Thoracic aorta (tissue), 2 donors: ENCODE data around the gene SGCG. TPM values are rescaled to one million over a fixed set of nuclear protein-coding genes. Genes with fewer than 3 reads are reported as not detected.

Experiments used
- ATAC-seq: fragments of 150-250 bp; one replicate; pipeline ENCODE4 v1.8.0; 2017; ENCODE audit warnings: low read depth; ENCODE audit not compliant: insufficient number of reproducible peaks, low FRiP score
- DNase-seq: peaks from one replicate; pipeline ENCODE4 v3.0.0-alpha.2; 2020; ENCODE audit warnings: low spot score
- H3K27ac ChIP-seq, 2 donors: fragments of 200-600 bp; sonication (generic); 1 replicate in 1 of 2; 2 replicates in 1 of 2; pipeline ENCODE4 v1.5.1; 2016; ENCODE audit warnings: mild to moderate bottlenecking in 2 of 2, moderate library complexity in 2 of 2
- H3K27me3 ChIP-seq: fragments of 200-600 bp; sonication (generic); replicated peaks from 2 replicates; pipeline ENCODE4 v1.6.0; 2016; ENCODE audit warnings: mild to moderate bottlenecking; ENCODE audit not compliant: insufficient read depth
- H3K36me3 ChIP-seq: fragments of 200-600 bp; sonication (generic); one replicate; pipeline ENCODE4 v1.5.1; 2016
- H3K4me1 ChIP-seq, 2 donors: fragments of 200-600 bp; sonication (generic); 1 replicate in 1 of 2; 2 replicates in 1 of 2; pipeline versions ENCODE4 v1.5.1 to v1.6.0; 2016; ENCODE audit warnings: low read depth in 2 of 2, mild to moderate bottlenecking in 1 of 2; ENCODE audit not compliant: control insufficient read depth in 1 of 2
- H3K4me3 ChIP-seq: fragments of 200-600 bp; sonication (generic); 2 replicates; pipeline ENCODE4 v1.5.1; 2016; ENCODE audit warnings: mild to moderate bottlenecking
- H3K9me3 ChIP-seq: fragments of 200-600 bp; sonication (generic); 2 replicates; pipeline ENCODE4 v1.5.1; 2016
- total RNA-seq, 2 donors: library from RNA; depleted of rRNA; stranded (reverse); fragments of >200 nt; gene quantifications; one replicate each; pipeline versions ENCODE4 v1.1.0 to v1.2.3, GENCODE V29; 2016
- TF ChIP-seq, protein P1 (sequence below): fragments of 200-600 bp; sonication (generic); IDR thresholded peaks from one replicate; pipeline ENCODE4 v1.5.1; 2019; ENCODE audit warnings: antibody characterized with exemption

Gene SGCG
- total RNA-seq, 2 donors from 2014 or later, result 2.0 to 3.4 TPM

DNA sequence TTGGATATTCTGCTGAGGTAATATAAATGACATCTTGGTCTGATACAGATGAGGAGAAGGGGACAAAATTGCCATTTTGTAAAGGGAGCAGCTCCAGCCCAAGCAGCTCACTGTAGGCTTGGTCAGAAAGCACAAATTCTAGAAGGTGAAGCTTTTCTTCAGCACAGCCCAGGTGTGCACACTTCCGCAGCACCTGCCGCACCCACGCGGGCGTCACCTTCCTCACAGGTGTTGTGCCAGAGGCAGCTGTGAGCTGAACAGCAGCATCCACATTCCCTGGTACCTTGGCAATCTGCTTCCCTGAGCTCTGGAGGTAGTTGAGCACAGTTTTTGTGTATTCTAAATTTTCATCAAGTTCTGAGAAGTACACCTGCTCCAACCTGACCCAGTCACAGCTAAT is 173.7 kb downstream of the SGCG start:
- TF ChIP-seq, protein P1, sequence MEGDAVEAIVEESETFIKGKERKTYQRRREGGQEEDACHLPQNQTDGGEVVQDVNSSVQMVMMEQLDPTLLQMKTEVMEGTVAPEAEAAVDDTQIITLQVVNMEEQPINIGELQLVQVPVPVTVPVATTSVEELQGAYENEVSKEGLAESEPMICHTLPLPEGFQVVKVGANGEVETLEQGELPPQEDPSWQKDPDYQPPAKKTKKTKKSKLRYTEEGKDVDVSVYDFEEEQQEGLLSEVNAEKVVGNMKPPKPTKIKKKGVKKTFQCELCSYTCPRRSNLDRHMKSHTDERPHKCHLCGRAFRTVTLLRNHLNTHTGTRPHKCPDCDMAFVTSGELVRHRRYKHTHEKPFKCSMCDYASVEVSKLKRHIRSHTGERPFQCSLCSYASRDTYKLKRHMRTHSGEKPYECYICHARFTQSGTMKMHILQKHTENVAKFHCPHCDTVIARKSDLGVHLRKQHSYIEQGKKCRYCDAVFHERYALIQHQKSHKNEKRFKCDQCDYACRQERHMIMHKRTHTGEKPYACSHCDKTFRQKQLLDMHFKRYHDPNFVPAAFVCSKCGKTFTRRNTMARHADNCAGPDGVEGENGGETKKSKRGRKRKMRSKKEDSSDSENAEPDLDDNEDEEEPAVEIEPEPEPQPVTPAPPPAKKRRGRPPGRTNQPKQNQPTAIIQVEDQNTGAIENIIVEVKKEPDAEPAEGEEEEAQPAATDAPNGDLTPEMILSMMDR, result no peak
- ATAC-seq (no peak), DNase-seq (no peak)
- peaks cover 36% of the 10 kb centered on the region for H3K36me3 ChIP-seq
- H3K9me3 ChIP-seq, result no peaks in the 10 kb centered on the region
- H3K27ac ChIP-seq, result no peak overlapping the region
- peaks cover 11 to 13% of the 10 kb centered on the region in 2 donors for H3K4me1 ChIP-seq
- no peak overlapping the region for H3K4me3 ChIP-seq
- no peaks in the 10 kb centered on the region for H3K27me3 ChIP-seq

DNA sequence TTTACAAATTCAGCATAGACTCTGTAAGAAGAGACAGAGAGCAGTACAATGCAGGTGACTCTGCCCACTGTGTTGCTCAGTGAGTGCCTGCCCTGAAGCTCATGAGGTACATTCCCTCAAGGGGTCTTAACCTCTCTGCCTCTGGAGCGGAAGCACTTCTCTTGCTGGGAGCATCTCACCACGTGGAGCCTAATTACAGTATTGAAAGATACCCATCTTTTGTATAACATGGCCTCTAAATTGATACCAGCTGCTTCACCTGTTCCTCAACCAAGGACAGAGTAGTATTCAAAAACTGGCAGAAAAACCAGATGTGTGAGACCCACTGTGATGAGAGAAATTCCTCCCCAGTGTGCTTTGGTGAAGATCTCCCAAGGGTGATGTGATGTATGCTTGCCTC is 175.6 kb downstream of the SGCG start:
- Histone ChIP-seq H3K4me1 (peaks cover 1 to 5% of the 10 kb centered on the region in 2 donors), H3K9me3 (no peaks in the 10 kb centered on the region), H3K4me3 (no peak overlapping the region), H3K36me3 (peaks cover 44% of the 10 kb centered on the region), H3K27me3 (no peaks in the 10 kb centered on the region), H3K27ac (no peak overlapping the region)
- DNase-seq, result no peak
- no peak for ATAC-seq
- TF ChIP-seq, protein P1, result no peak

DNA sequence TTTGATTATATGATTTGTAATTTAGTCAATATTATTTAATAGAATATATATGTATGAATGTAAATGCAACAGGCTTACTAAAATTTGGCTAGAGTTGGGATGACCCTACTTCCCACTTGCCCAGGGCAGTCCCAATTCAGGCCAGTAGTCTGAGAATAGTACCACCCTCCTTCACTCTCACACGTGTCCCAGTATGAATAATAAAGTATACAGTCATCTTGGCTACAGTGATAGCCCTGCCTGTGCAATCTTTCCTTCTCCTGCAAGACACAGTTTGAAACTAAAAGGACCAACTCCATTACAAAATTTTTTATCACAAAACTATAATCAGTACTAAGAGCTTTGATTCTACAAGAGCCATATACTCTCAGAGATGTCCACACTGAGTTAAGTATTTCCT is 176.6 kb downstream of the SGCG start:
- no peak overlapping the region for H3K4me3 ChIP-seq
- TF ChIP-seq, protein P1, result peak; percentile 8
- ATAC-seq (no peak), DNase-seq (no peak)
- peaks cover under 1 to 9% of the 10 kb centered on the region in 2 donors for H3K4me1 ChIP-seq
- H3K36me3 ChIP-seq, result peaks cover 45% of the 10 kb centered on the region
- no peaks in the 10 kb centered on the region for H3K9me3 ChIP-seq
- no peaks in the 10 kb centered on the region for H3K27me3 ChIP-seq
- no peak overlapping the region for H3K27ac ChIP-seq

DNA sequence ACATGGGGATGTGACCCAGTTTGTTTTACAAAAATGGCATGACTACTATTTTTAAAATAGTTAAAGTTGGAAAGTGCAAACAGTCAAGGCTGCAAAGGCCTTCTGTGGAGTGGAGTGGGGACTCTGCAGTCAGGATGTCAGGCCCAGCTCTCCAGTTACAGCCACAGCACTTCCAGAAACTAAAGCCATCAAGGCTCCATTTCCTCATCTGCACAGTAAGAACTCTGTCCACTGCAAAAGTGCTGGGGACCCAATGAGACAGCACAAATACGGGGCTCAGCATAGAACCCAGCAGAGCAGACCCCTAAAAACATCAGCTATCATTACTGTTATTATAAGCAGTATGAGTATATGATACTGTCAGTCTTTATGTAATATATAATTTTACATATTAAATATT is 179.1 kb downstream of the SGCG start:
- TF ChIP-seq, protein P1, result no peak
- no peak overlapping the region for H3K27ac ChIP-seq
- peaks cover 0 to 13% of the 10 kb centered on the region in 2 donors for H3K4me1 ChIP-seq
- H3K36me3 ChIP-seq, result peaks cover 45% of the 10 kb centered on the region
- DNase-seq, result no peak
- H3K4me3 ChIP-seq, result no peak overlapping the region
- H3K9me3 ChIP-seq, result no peaks in the 10 kb centered on the region
- H3K27me3 ChIP-seq, result no peaks in the 10 kb centered on the region
- ATAC-seq, result no peak

DNA sequence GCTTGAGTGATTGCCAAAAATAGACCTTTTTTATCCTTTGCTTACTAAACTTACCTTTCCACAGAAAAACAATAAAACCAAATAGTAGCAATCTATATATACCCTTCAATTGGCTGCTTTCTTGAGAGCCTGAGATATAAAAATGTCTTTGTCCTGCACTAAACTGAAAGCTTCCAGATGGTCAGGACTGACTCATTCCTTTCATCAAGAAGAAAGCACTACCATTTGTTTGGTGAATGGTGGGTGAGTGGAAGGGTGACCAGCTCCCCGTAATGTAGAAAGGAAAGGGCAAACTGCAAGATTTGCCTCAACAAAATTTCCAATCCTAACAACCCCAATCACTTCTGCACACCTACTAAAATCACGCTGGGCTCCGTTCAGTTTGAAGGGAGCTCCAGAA is 184.9 kb downstream of the SGCG start:
- Histone ChIP-seq H3K9me3 (no peaks in the 10 kb centered on the region), H3K27me3 (no peaks in the 10 kb centered on the region), H3K36me3 (peaks cover 54% of the 10 kb centered on the region), H3K4me3 (no peak overlapping the region), H3K4me1 (peaks cover 0 to 13% of the 10 kb centered on the region in 2 donors), H3K27ac (no peak overlapping the region)
- DNase-seq (no peak), ATAC-seq (no peak)
- TF ChIP-seq, protein P1, result no peak
